GM19023 (cell line): ENCODE results near the gene UBL7.

Experiments
- ATAC-seq: cut with Tn5 transposase; IDR thresholded peaks from one replicate; pipeline ENCODE4 v1.9.1; 2021; ENCODE audit warnings: mild to moderate bottlenecking, moderate library complexity; ENCODE audit not compliant: unreplicated experiment

The UBL7 gene

GRCh38 chr15:74410502-74410901, 50.5 kb downstream of the UBL7 start:
- ATAC-seq: no peak

GRCh38 chr15:74409225-74409624, 51.7 kb downstream of the UBL7 start:
- ATAC-seq: no peak

- no peak for ATAC-seq
Measured at GRCh38 chr15:74408815-74409214, 52.1 kb downstream of the UBL7 start.

GRCh38 chr15:74408385-74408784, 52.6 kb downstream of the UBL7 start:
- no peak for ATAC-seq

DNA sequence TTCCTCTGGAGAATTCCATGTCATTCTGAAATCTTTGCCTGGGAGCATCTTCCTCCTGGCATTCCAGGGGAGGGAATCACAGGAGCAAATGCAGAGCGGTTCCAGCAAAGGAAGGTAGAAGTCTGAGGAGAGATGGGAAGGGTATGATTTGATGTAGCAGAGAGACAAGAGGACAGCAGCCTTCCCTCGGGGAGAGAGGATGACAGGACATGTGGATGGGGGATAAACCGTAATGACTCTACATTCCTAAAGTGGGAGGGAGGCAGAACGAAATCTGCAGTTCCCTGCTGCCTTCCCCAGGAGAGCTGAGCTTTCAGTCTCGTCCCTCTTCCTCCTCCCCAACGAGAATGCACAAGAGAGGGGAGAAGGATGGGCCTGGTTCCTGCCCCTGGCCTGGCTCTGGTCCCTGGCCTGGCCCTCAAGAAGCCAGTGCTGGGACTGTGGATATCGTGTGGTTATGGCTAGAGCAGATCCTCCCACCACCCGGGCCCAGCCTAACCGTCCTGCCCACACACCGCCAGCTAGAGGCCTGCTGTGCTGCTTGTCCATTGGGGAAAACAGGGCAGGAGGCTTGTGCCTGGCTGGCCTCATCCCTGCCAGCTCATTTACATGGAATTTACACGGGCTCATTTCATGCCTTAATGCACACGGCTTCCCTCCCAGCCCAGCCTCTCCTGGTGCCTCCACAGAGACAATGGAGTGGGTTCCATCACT, 53.8 kb downstream of the UBL7 start:
- no peak for ATAC-seq

DNA sequence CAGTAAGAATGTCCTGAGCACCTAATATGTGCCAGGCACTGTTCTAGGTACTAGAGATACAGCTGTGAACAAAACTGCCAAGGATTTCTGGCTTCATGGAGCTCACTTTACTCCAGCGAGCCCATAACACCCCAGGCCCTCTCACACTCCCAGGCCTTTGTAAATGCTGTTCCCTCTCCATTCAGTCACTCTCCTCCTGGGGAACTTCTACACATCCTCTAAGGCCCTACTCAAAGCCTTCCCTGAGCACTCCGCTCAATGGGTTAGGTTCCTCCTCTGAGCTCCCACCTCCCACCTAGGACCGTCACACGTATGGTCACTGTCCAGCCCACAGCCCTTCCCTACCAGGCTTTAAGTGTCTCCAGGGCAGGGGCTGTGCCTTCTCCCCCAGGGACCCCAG, 54.4 kb downstream of the UBL7 start:
- ATAC-seq: no peak

DNA sequence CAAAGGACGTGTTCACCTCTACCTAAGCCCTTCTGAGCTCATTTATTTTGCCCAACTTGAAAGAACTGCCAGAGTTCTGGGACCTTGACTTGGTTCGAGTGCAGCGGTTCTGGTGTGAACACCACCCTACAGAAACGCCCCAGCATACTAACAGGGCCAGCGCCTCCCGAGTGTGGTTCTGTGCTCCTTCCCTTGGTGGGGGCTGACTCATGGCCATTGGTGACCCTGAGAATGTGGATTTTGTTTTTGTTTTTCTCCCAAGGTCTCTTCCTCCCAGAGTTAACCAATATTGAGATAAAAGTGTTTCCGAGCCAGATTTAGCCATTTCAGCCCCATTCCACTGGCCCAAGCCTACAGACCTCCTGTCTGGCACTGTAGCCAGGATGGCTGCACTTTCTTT, 55.1 kb downstream of the UBL7 start:
- no peak for ATAC-seq

- ATAC-seq: peak; percentile 34
Measured at GRCh38 chr15:74403991-74404563, 56.9 kb downstream of the UBL7 start.

DNA sequence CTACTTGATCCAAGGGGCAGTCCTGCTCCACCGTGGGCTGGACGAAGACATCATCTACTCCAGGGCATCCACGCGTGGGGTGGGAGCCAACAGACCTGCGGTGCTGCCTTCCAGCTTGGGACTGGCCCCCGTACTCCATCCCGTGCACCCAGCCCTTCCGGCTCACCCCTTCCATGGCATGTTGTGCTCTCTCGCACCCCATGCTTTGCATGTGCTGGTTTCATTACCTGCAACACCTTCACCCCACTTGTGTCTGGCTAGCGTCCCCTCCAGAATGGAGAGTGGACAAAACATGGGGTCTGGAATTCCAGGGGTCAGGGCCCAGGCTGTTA, 57.4 kb downstream of the UBL7 start:
- peak; percentile 5 for ATAC-seq

DNA sequence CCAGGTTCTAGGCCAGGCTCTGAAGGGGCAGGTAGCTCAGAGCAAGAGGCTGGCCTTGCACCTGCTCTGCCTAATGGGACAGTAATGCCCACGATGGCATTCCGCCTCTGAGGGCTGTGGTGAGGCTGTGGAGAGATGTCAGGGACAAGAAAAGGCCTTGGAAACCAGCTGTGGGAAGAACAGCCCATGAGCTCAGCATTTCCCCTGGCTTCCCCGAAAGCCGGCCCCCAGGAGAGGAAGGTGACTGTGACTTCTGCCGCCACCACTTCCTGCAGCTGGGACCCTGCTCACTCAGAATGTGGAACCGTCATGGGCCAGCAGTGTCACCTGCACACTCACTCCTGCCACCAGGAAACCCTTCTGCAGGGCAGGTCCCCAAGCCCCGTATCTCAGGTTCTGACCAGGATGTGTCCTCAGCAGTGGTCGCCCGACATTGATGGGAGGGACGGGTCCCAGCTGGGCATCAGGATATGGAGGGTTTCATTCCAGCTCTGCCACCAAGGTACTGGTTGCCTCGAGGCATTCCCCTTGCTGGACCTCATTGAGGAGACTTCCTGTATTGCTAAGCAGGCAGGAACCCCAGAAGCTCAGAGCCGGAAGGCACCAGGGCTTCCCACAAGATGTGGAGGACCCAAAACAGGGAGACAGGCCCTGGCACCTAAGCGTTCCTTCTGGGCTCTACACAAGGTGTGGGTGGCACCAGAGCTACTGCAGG, 57.9 kb downstream of the UBL7 start:
- ATAC-seq: peak; percentile 32

- no peak for ATAC-seq
Measured at GRCh38 chr15:74402337-74402841, 58.6 kb downstream of the UBL7 start.

GRCh38 chr15:74400915-74401757, 59.8 kb downstream of the UBL7 start:
- no peak for ATAC-seq

GRCh38 chr15:74400313-74400860, 60.6 kb downstream of the UBL7 start:
- ATAC-seq: no peak

DNA sequence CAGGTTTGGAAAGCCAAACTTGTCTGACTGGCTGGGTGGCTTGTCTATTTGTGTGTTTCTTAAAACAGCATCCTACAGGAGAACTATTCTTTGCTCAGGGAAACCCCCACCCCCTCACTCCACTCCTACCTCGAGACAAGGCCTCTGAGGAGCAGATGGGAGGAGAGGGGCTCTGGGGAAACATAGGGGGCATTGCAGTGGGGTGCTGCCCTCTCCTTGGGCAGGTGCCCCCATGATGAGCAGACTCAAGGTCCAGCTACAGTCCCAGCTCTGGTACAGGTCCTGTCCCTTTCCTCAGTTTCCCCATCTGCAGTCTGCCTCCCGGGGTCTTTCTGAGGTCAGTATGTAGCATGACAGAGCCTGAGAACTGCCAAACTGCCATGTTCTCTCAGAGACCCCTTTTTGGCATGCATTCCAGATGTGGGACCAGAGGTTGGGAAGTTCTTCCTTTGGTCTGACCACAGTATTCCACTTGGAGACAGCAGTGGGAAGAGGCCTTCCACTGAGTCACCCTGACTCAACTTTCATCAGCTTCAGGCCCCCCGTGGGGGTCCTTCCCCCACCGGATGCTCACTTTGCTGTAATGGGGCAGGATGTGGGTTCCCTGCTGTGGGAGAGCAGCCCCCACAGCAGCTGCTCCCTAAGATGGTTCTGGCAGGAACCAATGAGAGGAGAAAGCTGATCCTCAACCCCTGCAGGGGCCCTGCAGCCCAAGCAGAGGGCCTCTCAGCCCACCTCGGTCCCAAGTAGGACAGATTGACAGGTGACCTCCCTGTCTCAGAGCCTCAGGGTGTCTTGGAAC, 61.2 kb downstream of the UBL7 start:
- ATAC-seq: no peak

GRCh38 chr15:74399100-74399499, 61.9 kb downstream of the UBL7 start:
- ATAC-seq: no peak

- no peak for ATAC-seq
Measured at GRCh38 chr15:74398183-74398582, 62.8 kb downstream of the UBL7 start.

DNA sequence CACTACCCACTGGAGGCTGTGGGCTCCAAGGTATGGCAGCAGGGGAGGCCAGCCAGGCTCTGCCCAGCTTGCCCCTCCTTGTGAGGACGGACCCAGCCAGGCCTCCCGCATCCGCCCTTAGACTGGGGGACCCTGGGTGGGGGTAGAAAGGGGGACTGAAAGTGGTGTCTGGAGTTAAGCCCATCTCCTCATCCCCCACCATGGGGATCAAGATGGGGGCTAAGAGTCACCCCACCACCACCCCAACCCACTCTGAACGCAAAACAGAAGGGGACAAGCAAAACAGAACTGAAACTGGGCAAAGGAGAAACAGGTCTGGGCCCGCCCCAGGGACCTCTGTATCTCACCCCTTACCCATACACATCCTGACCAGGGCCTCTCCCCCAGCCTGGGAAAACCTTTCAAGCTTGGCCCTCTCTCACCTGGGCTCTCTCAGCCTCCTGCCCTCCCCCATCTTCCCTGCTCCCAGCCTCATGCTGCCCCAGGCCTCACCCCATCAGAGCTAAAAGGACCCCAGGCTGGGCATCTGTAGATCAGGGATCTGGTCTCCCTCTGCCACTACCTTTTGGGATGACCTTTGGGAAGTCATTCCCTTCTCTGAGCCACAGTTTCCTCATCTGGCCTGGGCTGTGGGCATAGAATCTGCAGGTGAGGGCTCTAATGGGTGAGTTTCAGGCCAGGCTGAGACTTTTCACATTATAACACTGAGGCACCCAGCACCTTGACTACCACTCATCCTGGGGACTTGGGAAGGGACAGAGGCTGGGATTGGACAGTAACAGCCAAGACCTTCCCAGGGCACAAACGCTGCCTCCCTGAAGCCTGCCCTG, 63.5 kb downstream of the UBL7 start:
- ATAC-seq: no peak

DNA sequence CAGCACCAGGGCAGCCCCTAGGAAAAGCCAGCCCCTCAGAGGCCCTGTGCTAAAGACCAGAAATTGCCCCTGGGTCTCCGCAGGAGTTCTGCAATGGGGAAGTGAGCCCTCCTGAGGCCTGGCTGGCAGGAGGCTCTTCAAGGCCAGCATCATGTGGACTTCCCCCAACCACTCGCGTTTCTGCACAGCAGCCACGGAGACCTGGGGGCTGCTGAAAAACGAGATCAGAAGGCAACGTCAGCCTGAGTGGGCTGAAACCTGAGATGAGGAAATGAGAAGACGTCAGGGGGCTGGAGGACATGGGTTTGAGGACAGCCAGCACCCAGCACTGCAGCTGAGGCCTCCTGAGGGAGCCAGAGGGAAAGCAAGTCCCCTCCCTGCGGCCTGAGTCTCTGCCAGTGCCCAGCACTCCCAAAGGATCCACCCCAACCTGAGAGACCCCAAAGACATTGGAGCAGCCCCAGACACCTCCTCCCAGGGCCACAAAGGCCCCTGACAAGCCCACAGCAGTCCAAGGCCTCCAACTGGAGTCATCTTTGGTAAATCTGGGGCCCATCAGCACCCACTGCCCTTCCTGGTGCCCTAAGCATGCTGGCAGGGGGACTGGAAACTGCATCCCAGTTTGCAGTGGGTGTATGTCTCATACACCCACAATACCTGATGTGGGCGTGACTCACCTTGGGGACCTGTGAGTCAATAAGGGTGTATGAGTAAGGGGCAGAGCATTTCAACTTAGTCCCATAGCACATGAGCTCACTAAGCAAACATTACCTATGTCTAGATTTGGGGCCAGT, 64.3 kb downstream of the UBL7 start:
- peak; percentile 37 for ATAC-seq

GRCh38 chr15:74396146-74396438, 64.9 kb downstream of the UBL7 start:
- peak; percentile 8 for ATAC-seq
